DOHH2 (cell line): ENCODE data around the gene C1QTNF6.

Experiments
- H3F3A ChIP-seq: fragments of 200-600 bp; sonication (generic), shearing (Covaris generic); 2 replicates; pipeline ENCODE4 v1.6.0; 2016; ENCODE audit warnings: antibody characterized with exemption, mild to moderate bottlenecking; ENCODE audit not compliant: control insufficient read depth, insufficient read depth
- H3K27ac ChIP-seq: fragments of 200-600 bp; sonication (generic); 2 replicates; pipeline ENCODE4 v1.5.1; 2014; ENCODE audit warnings: low read depth, mild to moderate bottlenecking, low read length, moderate library complexity
- H3K27me3 ChIP-seq: fragments of 200-600 bp; sonication (generic); 2 replicates; pipeline ENCODE4 v1.6.1; 2014; ENCODE audit warnings: mild to moderate bottlenecking, low read length, mixed read lengths; ENCODE audit not compliant: control insufficient read depth
- H3K36me3 ChIP-seq: fragments of 200-600 bp; sonication (generic); 2 replicates; pipeline ENCODE4 v1.6.1; 2014; ENCODE audit warnings: mild to moderate bottlenecking, low read length, moderate library complexity, mixed read lengths; ENCODE audit not compliant: control insufficient read depth
- H3K4me1 ChIP-seq: fragments of 200-600 bp; sonication (generic); 2 replicates; pipeline ENCODE4 v1.6.1; 2014; ENCODE audit warnings: mild to moderate bottlenecking, low read length, mixed read lengths; ENCODE audit not compliant: control insufficient read depth
- H3K4me2 ChIP-seq: fragments of 200-600 bp; sonication (generic); 2 replicates; pipeline ENCODE4 v1.6.0; 2014; ENCODE audit warnings: mild to moderate bottlenecking, low read length, moderate library complexity
- H3K4me3 ChIP-seq: fragments of 200-600 bp; sonication (generic); 2 replicates; pipeline ENCODE4 v1.5.1; 2014; ENCODE audit warnings: mild to moderate bottlenecking, low read length, mixed read lengths
- H3K79me2 ChIP-seq: fragments of 200-600 bp; sonication (generic); 2 replicates; pipeline ENCODE4 v1.6.1; 2014; ENCODE audit warnings: mild to moderate bottlenecking, low read length, mixed read lengths; ENCODE audit not compliant: control insufficient read depth
- H3K9me2 ChIP-seq: fragments of 200-600 bp; sonication (generic); replicated peaks from 2 replicates; pipeline ENCODE4 v1.6.1; 2014; ENCODE audit warnings: mild to moderate bottlenecking, low read length, mixed read lengths; ENCODE audit not compliant: control insufficient read depth
- H3K9me3 ChIP-seq: fragments of 200-600 bp; sonication (generic); 2 replicates; pipeline ENCODE4 v1.6.1; 2014; ENCODE audit warnings: antibody characterized with exemption, low read length, mixed read lengths; ENCODE audit not compliant: control insufficient read depth, insufficient read depth
- H4K20me1 ChIP-seq: fragments of 200-600 bp; sonication (generic); 2 replicates; pipeline ENCODE4 v1.6.0; 2014; ENCODE audit warnings: low read depth, mild to moderate bottlenecking, antibody characterized with exemption, low read length, moderate library complexity; ENCODE audit not compliant: control insufficient read depth, insufficient read depth
- CTCF ChIP-seq: fragments of 200-600 bp; sonication (generic); IDR thresholded peaks from one replicate; pipeline ENCODE4 v1.5.1; 2014; ENCODE audit warnings: antibody characterized with exemption, mild to moderate bottlenecking, low read depth, low read length; ENCODE audit not compliant: poor library complexity, severe bottlenecking
- EZH2phosphoT487 ChIP-seq: fragments of 200-600 bp; sonication (generic); IDR thresholded peaks from 2 replicates; pipeline ENCODE4 v1.6.1; 2017; ENCODE audit warnings: borderline replicate concordance, mild to moderate bottlenecking, antibody characterized with exemption, low read length, moderate library complexity, mixed read lengths

C1QTNF6 gene

DNA sequence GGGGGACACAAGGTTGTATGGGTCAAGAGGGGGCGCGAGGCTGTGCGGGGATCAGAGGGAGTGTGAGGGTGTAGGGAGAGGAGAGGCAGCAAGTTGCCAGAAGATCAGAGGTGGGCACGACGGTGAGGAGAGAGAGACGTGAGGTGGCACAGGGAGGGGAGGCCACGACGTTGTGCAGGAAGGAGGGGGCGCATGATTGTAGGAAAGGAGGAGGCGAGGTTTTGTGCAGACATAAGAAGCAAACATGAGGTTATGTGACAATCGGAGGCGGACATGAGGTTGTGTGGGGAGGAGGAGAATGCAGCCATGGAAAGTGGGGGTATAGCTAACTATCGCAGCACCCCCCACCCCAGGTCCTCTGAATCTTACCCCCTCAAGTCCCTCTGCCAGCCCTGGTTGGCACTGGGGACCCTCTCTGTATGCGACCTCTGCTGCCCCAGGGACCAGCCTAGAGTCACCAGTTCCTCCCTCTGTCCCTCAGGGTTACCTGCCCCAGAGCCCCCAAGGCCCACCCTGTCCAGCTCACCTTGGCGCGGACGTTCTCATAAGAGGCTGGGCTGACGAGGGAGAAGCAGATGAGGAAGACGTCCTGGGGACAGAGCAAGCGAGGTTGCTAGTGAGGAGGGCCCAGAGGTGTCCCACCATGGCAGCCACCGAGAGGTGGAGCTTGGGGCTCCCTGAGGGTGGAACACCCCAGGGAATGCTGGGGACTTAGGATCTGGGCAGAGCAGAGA is 43.5 kb upstream of the C1QTNF6 start:
- H3K27ac ChIP-seq = peak overlapping the region; percentile 91
- no peaks in the 10 kb centered on the region for H3K9me2 ChIP-seq
- H3K36me3 ChIP-seq = peaks cover 82% of the 10 kb centered on the region
- H4K20me1 ChIP-seq = no peaks in the 10 kb centered on the region
- peaks cover 79% of the 10 kb centered on the region for H3K4me1 ChIP-seq
- peak overlapping the region; percentile 64 for H3K4me3 ChIP-seq
- TF ChIP-seq EZH2phosphoT487 (no peak), CTCF (no peak)
- peaks cover 52% of the 10 kb centered on the region for H3K79me2 ChIP-seq
- H3F3A ChIP-seq = peaks cover 12% of the 10 kb centered on the region
- H3K9me3 ChIP-seq = no peaks in the 10 kb centered on the region
- H3K27me3 ChIP-seq = no peaks in the 10 kb centered on the region
- peak overlapping the region; percentile 73 for H3K4me2 ChIP-seq

- H3K4me1 ChIP-seq = peaks cover 71% of the 10 kb centered on the region
- H3K27ac ChIP-seq = peak overlapping the region; percentile 91
- H3K9me3 ChIP-seq = no peaks in the 10 kb centered on the region
- peaks cover 82% of the 10 kb centered on the region for H3K36me3 ChIP-seq
- H3K4me3 ChIP-seq = peak overlapping the region; percentile 64
- H4K20me1 ChIP-seq = no peaks in the 10 kb centered on the region
- peaks cover 12% of the 10 kb centered on the region for H3F3A ChIP-seq
- no peaks in the 10 kb centered on the region for H3K9me2 ChIP-seq
- peak overlapping the region; percentile 73 for H3K4me2 ChIP-seq
- H3K27me3 ChIP-seq = no peaks in the 10 kb centered on the region
- TF ChIP-seq EZH2phosphoT487 (no peak), CTCF (no peak)
- peaks cover 44% of the 10 kb centered on the region for H3K79me2 ChIP-seq
These were observed 42.8 kb upstream of the C1QTNF6 start for GRCh38 chr22:37230673-37231405.

DNA sequence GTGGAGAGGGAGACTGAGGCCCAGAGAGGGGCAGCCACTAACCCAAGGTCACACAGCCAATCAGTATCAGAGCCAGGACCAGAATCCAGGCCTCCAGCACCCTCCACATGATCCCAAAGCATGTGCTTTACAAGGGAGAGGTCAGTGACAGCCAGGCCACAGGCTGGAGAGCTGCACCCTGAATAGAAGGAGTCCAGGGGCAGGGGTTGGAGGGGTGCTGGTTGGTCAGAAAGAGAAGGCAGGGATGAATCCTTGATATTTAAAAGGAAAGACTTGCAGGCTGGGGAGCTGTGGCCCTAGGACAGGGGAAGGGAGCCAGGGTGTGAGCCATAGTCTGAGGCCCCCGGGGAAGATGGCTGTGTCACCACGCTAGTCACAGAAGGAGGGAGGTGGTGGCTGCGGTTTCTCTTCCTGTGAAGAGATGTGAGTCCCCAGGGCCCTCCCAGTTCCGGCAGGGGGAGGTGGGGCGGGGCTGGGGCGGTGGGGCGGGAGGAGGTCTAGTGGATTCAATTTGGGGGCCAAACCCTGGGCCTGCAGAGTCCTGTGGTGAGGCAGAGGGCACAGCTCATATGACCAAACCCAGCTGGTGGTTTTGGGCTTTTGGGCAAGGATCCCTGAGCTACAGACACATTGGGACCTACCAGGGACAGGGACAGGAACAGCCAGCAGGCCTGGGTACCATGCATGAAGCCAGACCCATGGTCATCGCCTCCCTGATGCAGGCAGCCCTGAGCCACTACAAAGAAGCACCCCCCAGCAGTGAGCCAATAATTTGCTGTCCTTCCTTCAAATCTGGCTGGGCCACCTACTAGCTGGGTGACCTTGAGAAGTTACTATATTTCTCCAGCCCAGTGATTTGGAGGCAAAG is 42.0 kb upstream of the C1QTNF6 start:
- Histone ChIP-seq H3K9me2 (no peaks in the 10 kb centered on the region), H3K4me3 (peak overlapping the region; percentile 64), H3K4me2 (peak overlapping the region; percentile 73), H3K27me3 (no peaks in the 10 kb centered on the region), H4K20me1 (no peaks in the 10 kb centered on the region), H3K27ac (peak overlapping the region; percentile 91), H3K79me2 (peaks cover 36% of the 10 kb centered on the region), H3K9me3 (no peaks in the 10 kb centered on the region), H3K4me1 (peaks cover 63% of the 10 kb centered on the region), H3K36me3 (peaks cover 82% of the 10 kb centered on the region), H3F3A (peaks cover 12% of the 10 kb centered on the region)
- TF ChIP-seq EZH2phosphoT487 (no peak), CTCF (no peak)
